ENCODE measurements around the gene LMOD2.

LMOD2 gene

GRCh38 chr7:123609883-123610239 lies 45.8 kb upstream of the LMOD2 start:
- H3K36me3 ChIP-seq (replicated peaks; ENCODE audit: low read depth, low read length): no peaks in the 10 kb centered on the region
- no peak overlapping the region for H2AFZ ChIP-seq (ENCODE audit: low read depth, low read length)
- H3K27ac ChIP-seq (ENCODE audit: low read length): no peak overlapping the region
- H3K4me1 ChIP-seq (ENCODE audit: low read length): no peaks in the 10 kb centered on the region
- H3K4me3 ChIP-seq (ENCODE audit: low read length): no peak overlapping the region
- no peaks in the 10 kb centered on the region for H3K9me3 ChIP-seq (ENCODE audit: insufficient read depth, low read length)
- H3K27me3 ChIP-seq (ENCODE audit: low read depth, low read length): no peaks in the 10 kb centered on the region
- no peak for TF ChIP-seq CTCF (IDR thresholded peaks at IDR 0.05; ENCODE audit: low read depth, low read length)
- no peak for TF ChIP-seq EZH2phosphoT487 (IDR thresholded peaks at IDR 0.05; ENCODE audit: low read depth)
- H3K4me2 ChIP-seq (ENCODE audit: low read length): no peak overlapping the region
- H3K79me2 ChIP-seq (ENCODE audit: low read length): no peaks in the 10 kb centered on the region
- no peak overlapping the region for H3K9ac ChIP-seq (ENCODE audit: low read length)
- no peaks in the 10 kb centered on the region for H4K20me1 ChIP-seq (ENCODE audit: insufficient read depth, low read length)

GRCh38 chr7:123612024-123612423 lies 43.6 kb upstream of the LMOD2 start:
- H3K79me2 ChIP-seq (ENCODE audit: low read length): no peaks in the 10 kb centered on the region
- no peak overlapping the region for H2AFZ ChIP-seq (ENCODE audit: low read depth, low read length)
- H3K4me1 ChIP-seq (ENCODE audit: low read length): no peaks in the 10 kb centered on the region
- no peaks in the 10 kb centered on the region for H3K36me3 ChIP-seq (replicated peaks; ENCODE audit: low read depth, low read length)
- no peaks in the 10 kb centered on the region for H3K9me3 ChIP-seq (ENCODE audit: insufficient read depth, low read length)
- no peak for TF ChIP-seq EZH2phosphoT487 (IDR thresholded peaks at IDR 0.05; ENCODE audit: low read depth)
- TF ChIP-seq CTCF (IDR thresholded peaks at IDR 0.05; ENCODE audit: low read depth, low read length): no peak
- no peak overlapping the region for H3K4me3 ChIP-seq (ENCODE audit: low read length)
- no peak overlapping the region for H3K27ac ChIP-seq (ENCODE audit: low read length)
- H3K4me2 ChIP-seq (ENCODE audit: low read length): no peak overlapping the region
- no peaks in the 10 kb centered on the region for H3K27me3 ChIP-seq (ENCODE audit: low read depth, low read length)
- no peaks in the 10 kb centered on the region for H4K20me1 ChIP-seq (ENCODE audit: insufficient read depth, low read length)
- no peak overlapping the region for H3K9ac ChIP-seq (ENCODE audit: low read length)

- H3K27me3 ChIP-seq (ENCODE audit: low read depth, low read length): no peaks in the 10 kb centered on the region
- no peak overlapping the region for H3K27ac ChIP-seq (ENCODE audit: low read length)
- TF ChIP-seq EZH2phosphoT487 (IDR thresholded peaks at IDR 0.05; ENCODE audit: low read depth): no peak
- no peak for TF ChIP-seq CTCF (IDR thresholded peaks at IDR 0.05; ENCODE audit: low read depth, low read length)
- no peak overlapping the region for H3K4me3 ChIP-seq (ENCODE audit: low read length)
- no peak overlapping the region for H3K4me2 ChIP-seq (ENCODE audit: low read length)
- H3K9me3 ChIP-seq (ENCODE audit: insufficient read depth, low read length): no peaks in the 10 kb centered on the region
- H4K20me1 ChIP-seq (ENCODE audit: insufficient read depth, low read length): no peaks in the 10 kb centered on the region
- no peaks in the 10 kb centered on the region for H3K4me1 ChIP-seq (ENCODE audit: low read length)
- no peaks in the 10 kb centered on the region for H3K36me3 ChIP-seq (replicated peaks; ENCODE audit: low read depth, low read length)
- H3K9ac ChIP-seq (ENCODE audit: low read length): no peak overlapping the region
- no peaks in the 10 kb centered on the region for H3K79me2 ChIP-seq (ENCODE audit: low read length)
- H2AFZ ChIP-seq (ENCODE audit: low read depth, low read length): no peak overlapping the region
These were observed 40.3 kb upstream of the LMOD2 start for GRCh38 chr7:123615344-123615743.

GRCh38 chr7:123616223-123616622 lies 39.4 kb upstream of the LMOD2 start:
- no peaks in the 10 kb centered on the region for H3K36me3 ChIP-seq (replicated peaks; ENCODE audit: low read depth, low read length)

More at GRCh38 chr7:123616223-123616622, 39.4 kb upstream of the LMOD2 start:
- H4K20me1 ChIP-seq (ENCODE audit: insufficient read depth, low read length): no peaks in the 10 kb centered on the region
- no peaks in the 10 kb centered on the region for H3K27me3 ChIP-seq (ENCODE audit: low read depth, low read length)
- H3K9me3 ChIP-seq (ENCODE audit: insufficient read depth, low read length): no peaks in the 10 kb centered on the region
- no peak overlapping the region for H3K4me2 ChIP-seq (ENCODE audit: low read length)
- no peaks in the 10 kb centered on the region for H3K79me2 ChIP-seq (ENCODE audit: low read length)
- no peaks in the 10 kb centered on the region for H3K4me1 ChIP-seq (ENCODE audit: low read length)
- no peak overlapping the region for H3K9ac ChIP-seq (ENCODE audit: low read length)
- TF ChIP-seq CTCF (IDR thresholded peaks at IDR 0.05; ENCODE audit: low read depth, low read length) (no peak), EZH2phosphoT487 (IDR thresholded peaks at IDR 0.05; ENCODE audit: low read depth) (no peak)
- H3K27ac ChIP-seq (ENCODE audit: low read length): no peak overlapping the region
- no peak overlapping the region for H2AFZ ChIP-seq (ENCODE audit: low read depth, low read length)
- no peak overlapping the region for H3K4me3 ChIP-seq (ENCODE audit: low read length)

All from OCI-LY3 (cell line).